ENCODE results near the gene PPP6R3.

Gene PPP6R3

GRCh38 chr11:68651985-68652682, 191.6 kb downstream of the PPP6R3 start:
- no peak overlapping the region for H3K27ac Mint-ChIP-seq
- H3K9me3 Mint-ChIP-seq, result peaks cover 6% of the 10 kb centered on the region
- no peak for ATAC-seq
- H3K36me3 Mint-ChIP-seq, result no peaks in the 10 kb centered on the region
- no peak overlapping the region for H3K4me3 Mint-ChIP-seq
- H3K27me3 Mint-ChIP-seq, result peaks cover 62% of the 10 kb centered on the region
- peaks cover 14% of the 10 kb centered on the region for H3K4me1 Mint-ChIP-seq

- Mint-ChIP-seq H3K27ac (no peak overlapping the region), H3K36me3 (no peaks in the 10 kb centered on the region), H3K9me3 (peaks cover under 1% of the 10 kb centered on the region), H3K27me3 (peaks cover 68% of the 10 kb centered on the region), H3K4me3 (no peak overlapping the region), H3K4me1 (peaks cover 14% of the 10 kb centered on the region)
- ATAC-seq, result peak; percentile 46
Observed at GRCh38 chr11:68652683-68653156, 192.2 kb downstream of the PPP6R3 start.

GRCh38 chr11:68653486-68654430, 193.2 kb downstream of the PPP6R3 start:
- no peak overlapping the region for H3K4me3 Mint-ChIP-seq
- H3K27ac Mint-ChIP-seq, result no peak overlapping the region
- H3K36me3 Mint-ChIP-seq, result no peaks in the 10 kb centered on the region
- H3K9me3 Mint-ChIP-seq, result peaks cover 2% of the 10 kb centered on the region
- peaks cover 14% of the 10 kb centered on the region for H3K4me1 Mint-ChIP-seq
- no peak for ATAC-seq
- peaks cover 78% of the 10 kb centered on the region for H3K27me3 Mint-ChIP-seq

GRCh38 chr11:68654978-68655377, 194.4 kb downstream of the PPP6R3 start:
- peaks cover 2% of the 10 kb centered on the region for H3K9me3 Mint-ChIP-seq

GRCh38 chr11:68655406-68655805, 194.9 kb downstream of the PPP6R3 start:
- peaks cover 14% of the 10 kb centered on the region for H3K4me1 Mint-ChIP-seq
- no peaks in the 10 kb centered on the region for H3K36me3 Mint-ChIP-seq
- H3K9me3 Mint-ChIP-seq, result peaks cover 2% of the 10 kb centered on the region
- no peak overlapping the region for H3K27ac Mint-ChIP-seq
- no peak overlapping the region for H3K4me3 Mint-ChIP-seq
- no peak for ATAC-seq
- H3K27me3 Mint-ChIP-seq, result peaks cover 85% of the 10 kb centered on the region

More at GRCh38 chr11:68654978-68655377, 194.4 kb downstream of the PPP6R3 start:
- no peak overlapping the region for H3K4me3 Mint-ChIP-seq
- no peaks in the 10 kb centered on the region for H3K36me3 Mint-ChIP-seq
- H3K4me1 Mint-ChIP-seq, result peaks cover 14% of the 10 kb centered on the region
- no peak for ATAC-seq
- H3K27ac Mint-ChIP-seq, result no peak overlapping the region
- H3K27me3 Mint-ChIP-seq, result peaks cover 85% of the 10 kb centered on the region

GRCh38 chr11:68655806-68656205, 195.3 kb downstream of the PPP6R3 start:
- H3K9me3 Mint-ChIP-seq, result peaks cover 2% of the 10 kb centered on the region
- H3K27ac Mint-ChIP-seq, result no peak overlapping the region
- H3K36me3 Mint-ChIP-seq, result no peaks in the 10 kb centered on the region
- no peak overlapping the region for H3K4me3 Mint-ChIP-seq
- peaks cover 89% of the 10 kb centered on the region for H3K27me3 Mint-ChIP-seq
- no peak for ATAC-seq
- H3K4me1 Mint-ChIP-seq, result peaks cover 14% of the 10 kb centered on the region

- Mint-ChIP-seq H3K27ac (no peak overlapping the region), H3K4me3 (no peak overlapping the region), H3K27me3 (peaks cover 98% of the 10 kb centered on the region), H3K4me1 (peaks cover 10% of the 10 kb centered on the region), H3K9me3 (peaks cover 2% of the 10 kb centered on the region), H3K36me3 (no peaks in the 10 kb centered on the region)
- no peak for ATAC-seq
Observed at GRCh38 chr11:68657021-68657780, 196.6 kb downstream of the PPP6R3 start.

GRCh38 chr11:68658097-68658496, 197.5 kb downstream of the PPP6R3 start:
- Mint-ChIP-seq H3K27me3 (peaks cover 98% of the 10 kb centered on the region), H3K4me1 (peaks cover 1% of the 10 kb centered on the region), H3K36me3 (no peaks in the 10 kb centered on the region), H3K9me3 (peaks cover 4% of the 10 kb centered on the region), H3K27ac (no peak overlapping the region), H3K4me3 (no peak overlapping the region)
- no peak for ATAC-seq

- Mint-ChIP-seq H3K4me3 (no peak overlapping the region), H3K27ac (no peak overlapping the region), H3K9me3 (peaks cover 4% of the 10 kb centered on the region), H3K27me3 (peaks cover 98% of the 10 kb centered on the region), H3K4me1 (no peaks in the 10 kb centered on the region), H3K36me3 (no peaks in the 10 kb centered on the region)
- no peak for ATAC-seq
Observed at GRCh38 chr11:68658661-68659060, 198.1 kb downstream of the PPP6R3 start.

GRCh38 chr11:68659158-68659921, 198.8 kb downstream of the PPP6R3 start:
- Mint-ChIP-seq H3K4me1 (no peaks in the 10 kb centered on the region), H3K9me3 (peaks cover 4% of the 10 kb centered on the region), H3K4me3 (no peak overlapping the region), H3K27me3 (peaks cover 99% of the 10 kb centered on the region), H3K36me3 (no peaks in the 10 kb centered on the region), H3K27ac (no peak overlapping the region)
- ATAC-seq, result no peak

- H3K4me1 Mint-ChIP-seq, result no peaks in the 10 kb centered on the region
- no peak overlapping the region for H3K4me3 Mint-ChIP-seq
- no peaks in the 10 kb centered on the region for H3K36me3 Mint-ChIP-seq
- ATAC-seq, result no peak
- peaks cover 4% of the 10 kb centered on the region for H3K9me3 Mint-ChIP-seq
- no peak overlapping the region for H3K27ac Mint-ChIP-seq
- H3K27me3 Mint-ChIP-seq, result peaks cover 99% of the 10 kb centered on the region
Observed at GRCh38 chr11:68660066-68660810, 199.7 kb downstream of the PPP6R3 start.

GRCh38 chr11:68661014-68661413, 200.5 kb downstream of the PPP6R3 start:
- H3K27me3 Mint-ChIP-seq, result peaks cover 92% of the 10 kb centered on the region
- ATAC-seq, result no peak
- no peaks in the 10 kb centered on the region for H3K4me1 Mint-ChIP-seq
- H3K4me3 Mint-ChIP-seq, result no peak overlapping the region
- H3K27ac Mint-ChIP-seq, result no peak overlapping the region
- H3K36me3 Mint-ChIP-seq, result no peaks in the 10 kb centered on the region
- peaks cover 4% of the 10 kb centered on the region for H3K9me3 Mint-ChIP-seq

GRCh38 chr11:68661697-68662603, 201.4 kb downstream of the PPP6R3 start:
- peaks cover 83% of the 10 kb centered on the region for H3K27me3 Mint-ChIP-seq

More at GRCh38 chr11:68661697-68662603, 201.4 kb downstream of the PPP6R3 start:
- H3K9me3 Mint-ChIP-seq, result peaks cover 4% of the 10 kb centered on the region
- no peaks in the 10 kb centered on the region for H3K4me1 Mint-ChIP-seq
- no peaks in the 10 kb centered on the region for H3K36me3 Mint-ChIP-seq
- no peak overlapping the region for H3K4me3 Mint-ChIP-seq
- H3K27ac Mint-ChIP-seq, result no peak overlapping the region
- ATAC-seq, result no peak
